SH-SY5Y (cell line): ENCODE measurements around the gene MGME1.

ENCODE experiments used
- GATA2 ChIP-seq: IDR thresholded peaks from 2 replicates; pipeline ENCODE4 v1.6.1; 2011; ENCODE audit warnings: mild to moderate bottlenecking, low read depth, low read length
- GATA3 ChIP-seq: IDR thresholded peaks from 2 replicates; pipeline ENCODE4 v1.6.1; 2011; ENCODE audit warnings: low read depth, mild to moderate bottlenecking, low read length, moderate library complexity

Gene MGME1

DNA sequence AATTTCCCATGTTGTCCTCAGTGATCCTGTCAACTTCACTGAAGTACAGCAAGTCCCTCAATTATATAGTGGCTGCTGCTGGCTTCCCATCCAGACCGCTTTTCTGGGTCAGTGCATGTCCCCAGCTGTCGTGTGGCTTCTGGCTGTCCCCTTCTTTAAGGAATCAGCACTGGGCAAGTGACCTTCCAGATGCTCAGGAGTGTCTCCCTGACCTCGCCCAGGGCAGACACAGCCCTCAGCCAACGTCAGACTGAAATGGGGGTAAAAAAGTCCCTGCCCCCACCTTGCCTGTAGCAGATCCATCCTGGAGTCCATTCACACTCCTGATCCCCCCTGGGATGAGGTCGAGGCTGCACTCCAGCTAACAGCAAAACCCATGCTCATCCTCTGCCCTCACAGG, 65.2 kb downstream of the MGME1 start:
- TF ChIP-seq GATA3 = no peak
- no peak for TF ChIP-seq GATA2

DNA sequence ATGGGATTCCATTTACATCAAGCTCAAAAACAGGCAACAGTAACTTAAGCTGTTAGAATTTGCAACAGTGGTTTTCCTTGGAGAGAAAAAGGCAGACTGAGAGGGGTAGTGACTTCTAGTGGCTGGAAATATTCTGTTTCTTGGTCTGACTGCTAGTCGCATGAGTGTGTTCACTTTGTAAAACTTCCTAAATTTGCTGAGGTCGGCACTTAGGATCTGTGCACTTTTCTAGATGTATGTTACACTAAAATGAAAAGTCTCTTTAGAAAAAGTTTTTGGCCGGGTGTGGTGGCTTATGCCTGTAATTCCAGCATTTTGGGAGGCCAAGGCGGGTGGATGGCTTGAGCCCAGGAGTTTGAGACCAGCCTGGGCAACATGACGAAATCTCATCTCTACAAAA, 70.2 kb downstream of the MGME1 start:
- TF ChIP-seq GATA3 = no peak
- no peak for TF ChIP-seq GATA2
